Activated CD8-positive, alpha-beta T cell treated with anti-CD3 and anti-CD28 coated beads for 36 hours (primary cell): ENCODE data around the gene HOXC11. TPM values are rescaled to one million over a fixed set of nuclear protein-coding genes. Genes with fewer than 3 reads are reported as not detected.

ENCODE experiments used
- ATAC-seq: fragments of 200-7000 bp; cut with Tn5 transposase; one replicate; pipeline ENCODE4 v1.10.0; 2021; ENCODE audit warnings: mild to moderate bottlenecking, moderate library complexity
- CTCF ChIA-PET: fragments of 350-600 bp; sonication (Branson Sonifier 250); formaldehyde crosslinking; loops from one replicate; lab custom pipeline; 2021; ENCODE audit warnings: antibody characterized with exemption; lab: Charles Lee
- POLR2A ChIA-PET: fragments of 350-600 bp; sonication (Branson Sonifier 250); formaldehyde crosslinking; loops from one replicate; lab custom pipeline; 2021; ENCODE audit warnings: antibody characterized with exemption; lab: Charles Lee
- DNase-seq: peaks from one replicate; pipeline ENCODE4 v3.0.0-alpha.2; 2020
- H3K27ac Mint-ChIP-seq: one replicate; pipeline ENCODE4 v1.8.0; 2021; ENCODE audit warnings: mild to moderate bottlenecking, mixed read lengths
- H3K27me3 Mint-ChIP-seq: one replicate; pipeline ENCODE4 v1.8.0; 2021; ENCODE audit warnings: mixed read lengths
- H3K36me3 Mint-ChIP-seq: one replicate; pipeline ENCODE4 v1.8.0; 2021; ENCODE audit warnings: low read depth, mixed read lengths
- H3K4me1 Mint-ChIP-seq: one replicate; pipeline ENCODE4 v1.8.0; 2021; ENCODE audit warnings: low read depth, mixed read lengths
- H3K4me3 Mint-ChIP-seq: one replicate; pipeline ENCODE4 v1.8.0; 2021; ENCODE audit warnings: mild to moderate bottlenecking, moderate library complexity, mixed read lengths
- H3K9me3 Mint-ChIP-seq: one replicate; pipeline ENCODE4 v1.8.0; 2021; ENCODE audit warnings: mixed read lengths
- CTCF ChIP-seq: fragments of 200-600 bp; IDR thresholded peaks from one replicate; pipeline ENCODE4 v1.8.0; 2022; ENCODE audit warnings: antibody characterized with exemption, mild to moderate bottlenecking
- intact Hi-C: fragments of 100-400 bp; cut with micrococcal nuclease; formaldehyde crosslinking; loops from one replicate; pipeline ENCODE4 v1.10.0; 2022
- total RNA-seq, 2 experiments: library from RNA; stranded (reverse); gene quantifications; one replicate each; pipeline ENCODE4 v1.2.3, GENCODE V29; 2021

Gene HOXC11
- total RNA-seq, 2 experiments from 2014 or later = not detected

- Mint-ChIP-seq H3K27ac (no peak within 1 kb of the TSS), H3K9me3 (no peaks in the 10 kb centered on the region), H3K4me3 (no peak within 1 kb of the TSS), H3K4me1 (peaks cover 17% of the 10 kb centered on the region), H3K27me3 (peaks cover 93% of the 10 kb centered on the region), H3K36me3 (no peaks in the 10 kb centered on the region)
- intact Hi-C loops = loop anchor here (5.0 kb wide), 1 partner anchor 38 kb away; no protein-coding TSS in a partner anchor
- POLR2A ChIA-PET = interaction anchor here (1.1 to 2.0 kb wide), 3 partner anchors 14 to 54 kb away, joined by 3 to 6 read pairs (median 4); partner anchors contain the start of genes HOXC10 and HOXC8
- TF ChIP-seq CTCF = no peak
- ATAC-seq = no peak
- no peak for DNase-seq
- CTCF ChIA-PET = interaction anchor here (1.0 kb wide), 1 partner anchor 31 kb away, joined by 3 read pairs; the partner anchor contains the start of gene HOXC10
Measured at GRCh38 chr12:53954694-53955035, 18.3 kb upstream of the HOXC11 start, which contains the start of gene HOXC12. HOXC12 (plus strand) TSS chr12:53954903; CDS start chr12:53954930, 27 bp downstream.

GRCh38 chr12:53955036-53955775 is 17.7 kb upstream of the HOXC11 start:
- peaks cover 93% of the 10 kb centered on the region for H3K27me3 Mint-ChIP-seq
- DNase-seq = no peak
- no peaks in the 10 kb centered on the region for H3K36me3 Mint-ChIP-seq
- H3K4me3 Mint-ChIP-seq = no peak overlapping the region
- H3K27ac Mint-ChIP-seq = no peak overlapping the region
- H3K4me1 Mint-ChIP-seq = peaks cover 17% of the 10 kb centered on the region
- intact Hi-C loops = loop anchor here (5.0 kb wide), 1 partner anchor 37 kb away; no protein-coding TSS in a partner anchor
- ATAC-seq = no peak
- H3K9me3 Mint-ChIP-seq = no peaks in the 10 kb centered on the region
- no peak for TF ChIP-seq CTCF
- ChIA-PET POLR2A (interaction anchor here (0.5 to 1.6 kb wide), 3 partner anchors 15 to 53 kb away, joined by 3 to 6 read pairs (median 3); partner anchors contain the start of gene HOXC8), CTCF (interaction anchor here (1.0 kb wide), 1 partner anchor 10 kb away, joined by 3 read pairs; no protein-coding TSS in a partner anchor)

GRCh38 chr12:53955776-53956250 is 17.1 kb upstream of the HOXC11 start:
- ChIA-PET CTCF (interaction anchor here (1.0 kb wide), 1 partner anchor 9 kb away, joined by 3 read pairs; no protein-coding TSS in a partner anchor), POLR2A (interaction anchor here (0.5 kb wide), 1 partner anchor 44 kb away, joined by 3 read pairs; no protein-coding TSS in a partner anchor)
- peaks cover 91% of the 10 kb centered on the region for H3K27me3 Mint-ChIP-seq
- H3K4me1 Mint-ChIP-seq = peaks cover 21% of the 10 kb centered on the region
- H3K36me3 Mint-ChIP-seq = no peaks in the 10 kb centered on the region
- intact Hi-C loops = loop anchor here (5.0 kb wide), 1 partner anchor 36 kb away; no protein-coding TSS in a partner anchor
- ATAC-seq (no peak), DNase-seq (no peak)
- no peaks in the 10 kb centered on the region for H3K9me3 Mint-ChIP-seq
- no peak for TF ChIP-seq CTCF
- no peak overlapping the region for H3K4me3 Mint-ChIP-seq
- H3K27ac Mint-ChIP-seq = no peak overlapping the region

GRCh38 chr12:53956251-53956887 is 16.6 kb upstream of the HOXC11 start:
- DNase-seq = no peak
- H3K9me3 Mint-ChIP-seq = no peaks in the 10 kb centered on the region
- peaks cover 87% of the 10 kb centered on the region for H3K27me3 Mint-ChIP-seq
- no peak for TF ChIP-seq CTCF
- ChIA-PET CTCF (interaction anchor here (0.9 to 1.3 kb wide), 2 partner anchors 32 to 245 kb away, joined by 3 to 4 read pairs; no protein-coding TSS in a partner anchor), POLR2A (no interaction called here)
- H3K4me1 Mint-ChIP-seq = peaks cover 21% of the 10 kb centered on the region
- H3K4me3 Mint-ChIP-seq = no peak overlapping the region
- no peak overlapping the region for H3K27ac Mint-ChIP-seq
- intact Hi-C loops = loop anchor here (5.0 kb wide), 1 partner anchor 36 kb away; no protein-coding TSS in a partner anchor
- H3K36me3 Mint-ChIP-seq = no peaks in the 10 kb centered on the region
- peak; percentile 34 for ATAC-seq
